NT2/D1 (cell line): ENCODE results near the gene DUSP16.

Experiments used
- YY1 ChIP-seq: IDR thresholded peaks from 2 replicates; pipeline ENCODE4 v1.6.1; 2011; ENCODE audit not compliant: insufficient read length, insufficient read depth
- ZNF274 ChIP-seq: IDR thresholded peaks from 2 replicates; pipeline ENCODE4 v1.6.1; 2011; ENCODE audit warnings: mild to moderate bottlenecking, low read depth, low read length

GRCh38 chr12:12510551-12510950 is 52.1 kb downstream of the DUSP16 start:
- no peak for TF ChIP-seq ZNF274
- no peak for TF ChIP-seq YY1
